Colon (tissue), 2 donors: ENCODE data around the gene GPAT3.
A peak's percentile ranks its signal among the peaks of the same experiment; 100 is the strongest.

Experiments
- FAIRE-seq: peaks from 2 replicates; lab custom pipeline; 2012; peaks lifted over from hg19 to GRCh38; lab: Jason Lieb, UNC
- donor health status: control.
- donor health status: control.

Gene GPAT3

GRCh38 chr4:83644677-83645659, 109.1 kb downstream of the GPAT3 start:
- FAIRE-seq: peak; percentile 64

GRCh38 chr4:83646538-83647239, 110.8 kb downstream of the GPAT3 start:
- no peak for FAIRE-seq

DNA sequence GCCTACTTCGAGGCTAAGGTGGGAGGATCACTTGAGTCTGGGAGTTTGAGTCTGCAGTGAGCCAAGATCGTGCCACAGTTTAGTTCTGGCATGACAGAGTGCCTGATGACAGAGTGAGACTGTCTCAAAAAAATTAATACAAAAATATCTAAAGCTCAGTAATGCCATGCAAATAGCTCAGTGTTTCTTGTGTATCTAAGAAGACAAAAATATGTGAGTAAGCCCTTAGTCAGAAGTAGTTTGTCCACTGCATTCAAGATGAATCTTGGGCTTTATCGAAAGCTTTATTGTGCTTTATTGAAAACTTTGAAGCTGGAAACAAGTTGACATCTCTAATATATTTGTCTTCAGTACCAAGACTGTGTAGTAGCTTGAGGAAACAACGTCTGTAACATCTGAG, 115.9 kb downstream of the GPAT3 start:
- FAIRE-seq: no peak
